HCT116 (cell line): Measurements from ENCODE around the gene BCKDHB. TPM values are rescaled to one million over a fixed set of nuclear protein-coding genes. Genes with fewer than 3 reads are reported as not detected.

ENCODE experiments used
- ATAC-seq: fragments of 200-7000 bp; cut with Tn5 transposase; 2 replicates; pipeline ENCODE4 v1.9.1; 2020; ENCODE audit warnings: mild to moderate bottlenecking, moderate library complexity
- BruUV-seq: library from RNA; stranded (reverse); fragments of 400-500 nt; replicated peaks from 2 replicates; lab custom pipeline; 2021; lab: Mats Ljungman, UMichigan
- CTCF ChIA-PET: fragments of 300-600 bp; sonication (Branson Sonifier 250); formaldehyde crosslinking; loops from one replicate; lab custom pipeline; 2021; ENCODE audit warnings: antibody characterized with exemption; lab: Charles Lee
- POLR2A ChIA-PET: fragments of 300-600, 350-600 bp; sonication (Branson Sonifier 250); formaldehyde crosslinking; loops from one replicate; lab custom pipeline; 2021; ENCODE audit warnings: antibody characterized with exemption; lab: Charles Lee
- RAD21 ChIA-PET, 2 experiments: fragments of 300-600 bp; sonication (Branson Sonifier 250); formaldehyde crosslinking; loops; one replicate each; lab custom pipeline; 2023; ENCODE audit warnings: low total read pairs in 2 of 2; ENCODE audit not compliant: uncharacterized antibody in 2 of 2, unreplicated experiment in 2 of 2, low non-redundant PET in 1 of 2; lab: Charles Lee
- DNase-seq: peaks from one replicate; pipeline ENCODE4 v3.0.0-alpha.2; 2010; ENCODE audit warnings: low read depth, low spot score
- H2AFZ ChIP-seq: fragments of 200-600 bp; shearing (Covaris generic), sonication (generic); 2 replicates; pipeline ENCODE4 v1.6.1; 2017; ENCODE audit warnings: low read depth, mixed run types, mixed read lengths, antibody characterized with exemption, low read length; ENCODE audit not compliant: poor library complexity, severe bottlenecking
- H3K27ac ChIP-seq: 2 replicates; pipeline ENCODE4 v1.5.1; 2012; ENCODE audit warnings: low read depth, low read length
- H3K27me3 ChIP-seq: fragments of 200-600 bp; sonication (generic); 2 replicates; pipeline ENCODE4 v1.6.1; 2016; ENCODE audit warnings: mixed run types, low read length, mixed read lengths; ENCODE audit not compliant: insufficient read depth
- H3K36me3 ChIP-seq, 2 experiments: fragments of 200-500 bp in 1 of 2; fragments of 200-600 bp in 1 of 2; sonication (Bioruptor generic) in 1 of 2; sonication (generic) in 1 of 2; 2 replicates each; pipeline versions ENCODE4 v1.5.1 to v1.6.1; 2014 to 2016; ENCODE audit warnings: low read length in 2 of 2, inconsistent platforms in 1 of 2, mixed read lengths in 1 of 2, mixed run types in 1 of 2; ENCODE audit not compliant: insufficient read depth in 2 of 2, control insufficient read depth in 1 of 2
- H3K4me1 ChIP-seq, 2 experiments: fragments of 200-600 bp in 1 of 2; sonication (generic) in 1 of 2; 2 replicates each; pipeline versions ENCODE4 v1.5.1 to v1.6.1; 2012 to 2017; ENCODE audit warnings: low read length in 2 of 2, inconsistent platforms in 1 of 2, mild to moderate bottlenecking in 1 of 2, mixed read lengths in 1 of 2, mixed run types in 1 of 2, moderate library complexity in 1 of 2; ENCODE audit not compliant: insufficient read depth in 2 of 2, control insufficient read depth in 1 of 2
- H3K4me2 ChIP-seq: fragments of 200-600 bp; sonication (generic); 2 replicates; pipeline ENCODE4 v1.6.1; 2017; ENCODE audit warnings: mixed run types, low read length, mixed read lengths
- H3K4me3 ChIP-seq, 2 experiments: fragments of 200-600 bp in 1 of 2; sonication (generic) in 1 of 2; replicated peaks in 1 of 2; 2 replicates each; pipeline ENCODE4 v1.5.1; 2011 to 2016; ENCODE audit warnings: low read length in 2 of 2, control low read depth in 1 of 2, low read depth in 1 of 2, mild to moderate bottlenecking in 1 of 2, mixed read lengths in 1 of 2, mixed run types in 1 of 2
- H3K79me2 ChIP-seq: fragments of 200-600 bp; sonication (generic); 2 replicates; pipeline ENCODE4 v1.6.1; 2017; ENCODE audit warnings: mild to moderate bottlenecking, mixed run types, low read length, moderate library complexity, mixed read lengths; ENCODE audit not compliant: insufficient read depth
- H3K9ac ChIP-seq: fragments of 200-600 bp; sonication (generic); 2 replicates; pipeline ENCODE4 v1.6.1; 2016; ENCODE audit warnings: low read length, mixed read lengths
- H3K9me2 ChIP-seq: fragments of 200-600 bp; sonication (generic), shearing (Covaris generic); 2 replicates; pipeline ENCODE4 v1.6.1; 2017; ENCODE audit warnings: mixed run types, mild to moderate bottlenecking, moderate library complexity; ENCODE audit not compliant: insufficient read depth
- H3K9me3 ChIP-seq, 2 experiments: fragments of 200-500 bp in 1 of 2; fragments of 200-600 bp in 1 of 2; sonication (Bioruptor generic) in 1 of 2; sonication (generic) in 1 of 2; 2 replicates each; pipeline ENCODE4 v1.6.1; 2014 to 2017; ENCODE audit warnings: low read length in 2 of 2, mixed read lengths in 2 of 2, inconsistent platforms in 1 of 2, low read depth in 1 of 2, mild to moderate bottlenecking in 1 of 2, mixed run types in 1 of 2, moderate library complexity in 1 of 2; ENCODE audit not compliant: control insufficient read depth in 1 of 2, insufficient read depth in 1 of 2
- H4K20me1 ChIP-seq: fragments of 200-600 bp; sonication (generic), shearing (Covaris generic); 2 replicates; pipeline ENCODE4 v1.6.1; 2017; ENCODE audit warnings: mixed run types, mild to moderate bottlenecking, moderate library complexity; ENCODE audit not compliant: insufficient read depth
- CBX3 ChIP-seq: IDR thresholded peaks from 2 replicates; pipeline ENCODE4 v1.6.1; 2012; ENCODE audit warnings: low read depth
- CEBPB ChIP-seq: IDR thresholded peaks from 2 replicates; pipeline ENCODE4 v1.6.1; 2012; ENCODE audit warnings: low read depth
- EGR1 ChIP-seq: IDR thresholded peaks from 2 replicates; pipeline ENCODE4 v1.6.1; 2012; ENCODE audit warnings: low read depth
- ELF1 ChIP-seq: IDR thresholded peaks from 2 replicates; pipeline ENCODE4 v1.6.1; 2012; ENCODE audit warnings: low read depth, borderline replicate concordance
- JUND ChIP-seq: IDR thresholded peaks from 2 replicates; pipeline ENCODE4 v1.6.1; 2012
- POLR2A ChIP-seq: IDR thresholded peaks from 2 replicates; pipeline ENCODE4 v1.7.0; 2011; ENCODE audit warnings: borderline replicate concordance; ENCODE audit not compliant: insufficient read depth, insufficient read length; ENCODE audit errors: extremely low read depth
- POLR2AphosphoS5 ChIP-seq: IDR thresholded peaks from 2 replicates; pipeline ENCODE4 v1.6.1; 2011; ENCODE audit warnings: mild to moderate bottlenecking, low read depth, low read length, moderate library complexity
- RAD21 ChIP-seq: IDR thresholded peaks from 2 replicates; pipeline ENCODE4 v1.6.1; 2012; ENCODE audit warnings: low read depth, mild to moderate bottlenecking
- REST ChIP-seq: IDR thresholded peaks from 2 replicates; pipeline ENCODE4 v1.6.1; 2012; ENCODE audit warnings: low read depth
- SP1 ChIP-seq: IDR thresholded peaks from 2 replicates; pipeline ENCODE4 v1.6.1; 2012; ENCODE audit warnings: low read depth
- TCF7L2 ChIP-seq: IDR thresholded peaks from 2 replicates; pipeline ENCODE4 v1.7.0; 2011; ENCODE audit warnings: borderline replicate concordance, inconsistent platforms; ENCODE audit not compliant: insufficient read depth, insufficient read length; ENCODE audit errors: extremely low read depth
- ZBTB33 ChIP-seq: IDR thresholded peaks from 2 replicates; pipeline ENCODE4 v1.6.1; 2011; ENCODE audit warnings: mild to moderate bottlenecking, low read length, moderate library complexity; ENCODE audit not compliant: insufficient replicate concordance; ENCODE audit errors: extremely low read depth
- ZFX ChIP-seq: fragments of 450-650 bp; IDR thresholded peaks from 2 replicates; pipeline ENCODE4 v1.6.1; 2017
- intact Hi-C: fragments of 100-400 bp; cut with micrococcal nuclease; formaldehyde crosslinking; loops from 2 replicates; pipeline ENCODE4 v1.10.0; 2022
- total RNA-seq: library from RNA; stranded (reverse); gene quantifications from one replicate; pipeline ENCODE4 v1.2.1, GENCODE V29; 2021; ENCODE audit not compliant: unreplicated experiment

Gene BCKDHB
- total RNA-seq, 1 experiment from 2014 or later: 11.2 TPM

GRCh38 chr6:80366714-80367113 lies 260.2 kb downstream of the BCKDHB start:
- Histone ChIP-seq H3K36me3 (no peaks in the 10 kb centered on the region), H3K9me3 (no peaks in the 10 kb centered on the region), H3K79me2 (no peaks in the 10 kb centered on the region), H3K9ac (no peak overlapping the region), H2AFZ (no peak overlapping the region), H3K9me2 (no peaks in the 10 kb centered on the region), H3K4me2 (no peak overlapping the region), H3K4me3 (no peak overlapping the region), H4K20me1 (no peaks in the 10 kb centered on the region)
- no peak for ATAC-seq
- intact Hi-C loops: no loop called here
- no peak for TF ChIP-seq CEBPB
- TF ChIP-seq, all 23 proteins: peak for 0
- BruUV-seq: no TSS peak
- no peaks in the 10 kb centered on the region for H3K4me1 ChIP-seq
- POLR2A ChIA-PET: no interaction called here
- no peak overlapping the region for H3K27ac ChIP-seq
- DNase-seq: no peak
- CTCF ChIA-PET: no interaction called here
- RAD21 ChIA-PET: no interaction called here
- H3K27me3 ChIP-seq: no peaks in the 10 kb centered on the region

GRCh38 chr6:80376411-80376810 lies 269.9 kb downstream of the BCKDHB start:
- Histone ChIP-seq H3K9me3 (no peaks in the 10 kb centered on the region), H3K27ac (no peak overlapping the region), H3K36me3 (no peaks in the 10 kb centered on the region), H3K9me2 (peaks cover 4% of the 10 kb centered on the region; the same call in 1 of the 2 replicates), H4K20me1 (no peaks in the 10 kb centered on the region), H3K4me1 (no peaks in the 10 kb centered on the region), H3K4me2 (no peak overlapping the region), H3K9ac (no peak overlapping the region), H3K27me3 (no peaks in the 10 kb centered on the region), H3K4me3 (no peak overlapping the region), H2AFZ (no peak overlapping the region), H3K79me2 (no peaks in the 10 kb centered on the region)
- CTCF ChIA-PET: no interaction called here
- TF ChIP-seq ELF1: no peak
- TF ChIP-seq TCF7L2: no peak
- no peak for TF ChIP-seq POLR2AphosphoS5
- TF ChIP-seq POLR2A: no peak
- TF ChIP-seq RAD21: no peak
- TF ChIP-seq EGR1: no peak
- TF ChIP-seq CBX3: no peak
- TF ChIP-seq ZFX: no peak
- no peak for TF ChIP-seq REST
- TF ChIP-seq SP1: no peak
- TF ChIP-seq JUND: no peak
- no peak for TF ChIP-seq ZBTB33
- RAD21 ChIA-PET: no interaction called here
- intact Hi-C loops: no loop called here
- ATAC-seq: no peak
- POLR2A ChIA-PET: no interaction called here
- BruUV-seq: no TSS peak
- DNase-seq: no peak
